H1 (cell line): ENCODE data around the gene PCBP4. TPM values are rescaled to one million over a fixed set of nuclear protein-coding genes. Genes with fewer than 3 reads are reported as not detected.

Experiments used
- CTCF ChIA-PET: fragments of 300-600 bp; sonication (Branson Sonifier 250); formaldehyde crosslinking; loops from one replicate; lab custom pipeline; 2021; ENCODE audit not compliant: partially characterized antibody; lab: Charles Lee
- POLR2A ChIA-PET: fragments of 300-600 bp; sonication (Branson Sonifier 250); formaldehyde crosslinking; loops from one replicate; lab custom pipeline; 2021; ENCODE audit warnings: inconsistent platforms; ENCODE audit not compliant: partially characterized antibody; lab: Charles Lee
- DNase-seq, 2 experiments: peaks; one replicate each; pipeline versions ENCODE4 v3.0.0 to v3.0.0-alpha.2; 2010 to 2022; ENCODE audit warnings: low spot score in 2 of 2, low read depth in 1 of 2, mixed read lengths in 1 of 2
- FAIRE-seq: peaks from 2 replicates; lab custom pipeline; 2011; peaks lifted over from hg19 to GRCh38; lab: Jason Lieb, UNC
- H2AFZ ChIP-seq: 2 replicates; pipeline ENCODE4 v1.8.1; 2012; ENCODE audit warnings: low read length, inconsistent platforms
- H2AK5ac ChIP-seq: 2 replicates; pipeline ENCODE4 v1.6.1; 2013; ENCODE audit warnings: low read depth, low read length
- H2BK120ac ChIP-seq: replicated peaks from 2 replicates; pipeline ENCODE3; 2013; ENCODE audit warnings: low read depth, low read length, inconsistent platforms
- H2BK12ac ChIP-seq: 2 replicates; pipeline ENCODE4 v1.6.1; 2013; ENCODE audit warnings: low read depth, low read length
- H2BK15ac ChIP-seq: 2 replicates; pipeline ENCODE4 v1.6.1; 2013; ENCODE audit warnings: low read length
- H2BK20ac ChIP-seq: 2 replicates; pipeline ENCODE4 v1.6.1; 2013; ENCODE audit warnings: low read length
- H2BK5ac ChIP-seq: 2 replicates; pipeline ENCODE4 v1.6.1; 2013; ENCODE audit warnings: low read depth, low read length
- H3K14ac ChIP-seq: 2 replicates; pipeline ENCODE4 v1.6.1; 2013; ENCODE audit warnings: inconsistent platforms; ENCODE audit not compliant: insufficient read length
- H3K18ac ChIP-seq: 2 replicates; pipeline ENCODE4 v1.6.1; 2013; ENCODE audit warnings: low read length; ENCODE audit errors: extremely low read depth
- H3K23ac ChIP-seq: 2 replicates; pipeline ENCODE4 v1.6.1; 2013; ENCODE audit warnings: inconsistent platforms; ENCODE audit not compliant: insufficient read length
- H3K23me2 ChIP-seq: 2 replicates; pipeline ENCODE4 v1.6.1; 2013; ENCODE audit warnings: low read depth, low read length
- H3K27ac ChIP-seq: 2 replicates; pipeline ENCODE4 v1.6.1; 2011; ENCODE audit warnings: low read depth, low read length, inconsistent platforms
- H3K27me3 ChIP-seq, 4 experiments: replicated peaks in 1 of 4; 1 replicate in 1 of 4; 2 replicates in 3 of 4; pipeline versions ENCODE4 v1.6.1 to v1.8.1; 2011 to 2013; ENCODE audit warnings: low read length in 3 of 4, mild to moderate bottlenecking in 3 of 4, inconsistent platforms in 2 of 4, mixed read lengths in 2 of 4, moderate library complexity in 1 of 4; ENCODE audit not compliant: control insufficient read depth in 3 of 4, insufficient read depth in 3 of 4; ENCODE audit errors: extremely low read depth in 1 of 4
- H3K36me3 ChIP-seq, 4 experiments: 2 replicates each; pipeline versions ENCODE4 v1.6.1 to v1.8.1; 2011 to 2013; ENCODE audit warnings: mild to moderate bottlenecking in 4 of 4, low read length in 3 of 4, moderate library complexity in 2 of 4, control low read depth in 1 of 4, inconsistent platforms in 1 of 4; ENCODE audit not compliant: insufficient read depth in 4 of 4, control insufficient read depth in 2 of 4
- H3K4ac ChIP-seq: replicated peaks from 2 replicates; pipeline ENCODE3; 2013; ENCODE audit warnings: low read length, low read depth, mixed read lengths, inconsistent platforms; ENCODE audit not compliant: insufficient read length
- H3K4me1 ChIP-seq, 4 experiments: replicated peaks in 1 of 4; 1 replicate in 1 of 4; 2 replicates in 3 of 4; pipeline versions ENCODE4 v1.6.1 to v1.8.1; 2011 to 2013; ENCODE audit warnings: low read length in 3 of 4, inconsistent platforms in 2 of 4, mixed read lengths in 1 of 4; ENCODE audit not compliant: insufficient read depth in 4 of 4, control insufficient read depth in 3 of 4
- H3K4me2 ChIP-seq, 2 experiments: 2 replicates each; pipeline versions ENCODE4 v1.6.1 to v1.8.1; 2011 to 2013; ENCODE audit warnings: low read depth in 2 of 2, low read length in 2 of 2, control low read depth in 1 of 2, inconsistent platforms in 1 of 2, mild to moderate bottlenecking in 1 of 2; ENCODE audit not compliant: insufficient read depth in 1 of 2
- H3K4me3 ChIP-seq, 4 experiments: fragments of 200-600, 300-600 bp in 1 of 4; sonication (generic), shearing (Covaris generic), sonication (Bioruptor Twin) in 1 of 4; 2 replicates each; pipeline versions ENCODE4 v1.5.1 to v1.8.1; 2011 to 2016; ENCODE audit warnings: low read length in 4 of 4, low read depth in 3 of 4, control low read depth in 2 of 4, inconsistent platforms in 2 of 4, mild to moderate bottlenecking in 2 of 4, mixed read lengths in 1 of 4, moderate library complexity in 1 of 4; ENCODE audit not compliant: insufficient read depth in 2 of 4; ENCODE audit errors: extremely low read depth in 1 of 4
- H3K56ac ChIP-seq: replicated peaks from 2 replicates; pipeline ENCODE3; 2013; ENCODE audit warnings: low read depth, mild to moderate bottlenecking, mixed read lengths, low read length, inconsistent platforms; ENCODE audit not compliant: insufficient read length
- H3K79me1 ChIP-seq: 2 replicates; pipeline ENCODE4 v1.6.1; 2013; ENCODE audit warnings: low read depth, low read length, control low read depth
- H3K79me2 ChIP-seq, 2 experiments: 2 replicates each; pipeline versions ENCODE4 v1.6.1 to v1.8.1; 2012 to 2013; ENCODE audit warnings: low read length in 2 of 2, mild to moderate bottlenecking in 2 of 2, inconsistent platforms in 1 of 2; ENCODE audit not compliant: insufficient read depth in 2 of 2, control insufficient read depth in 1 of 2
- H3K9ac ChIP-seq, 4 experiments: replicated peaks in 1 of 4; 1 replicate in 1 of 4; 2 replicates in 3 of 4; pipeline versions ENCODE4 v1.6.1 to v1.8.1; 2011 to 2013; ENCODE audit warnings: low read depth in 3 of 4, low read length in 3 of 4, control low read depth in 2 of 4, mild to moderate bottlenecking in 2 of 4, moderate library complexity in 2 of 4, inconsistent platforms in 1 of 4; ENCODE audit errors: extremely low read depth in 1 of 4
- H3K9me3 ChIP-seq, 2 experiments: 2 replicates each; pipeline versions ENCODE4 v1.6.1 to v1.8.1; 2012 to 2013; ENCODE audit warnings: mild to moderate bottlenecking in 2 of 2, moderate library complexity in 2 of 2, control low read depth in 1 of 2, inconsistent platforms in 1 of 2, low read depth in 1 of 2, low read length in 1 of 2, mixed read lengths in 1 of 2; ENCODE audit not compliant: insufficient read depth in 2 of 2
- H4K20me1 ChIP-seq, 2 experiments: replicated peaks in 1 of 2; 2 replicates each; pipeline versions ENCODE3 to v1.8.1; 2011 to 2013; ENCODE audit warnings: inconsistent platforms in 2 of 2, low read length in 2 of 2, mild to moderate bottlenecking in 1 of 2; ENCODE audit not compliant: insufficient read depth in 2 of 2, control insufficient read depth in 1 of 2
- H4K5ac ChIP-seq: 2 replicates; pipeline ENCODE4 v1.6.1; 2013; ENCODE audit warnings: low read length, low read depth, mixed read lengths, inconsistent platforms; ENCODE audit not compliant: insufficient read length
- H4K8ac ChIP-seq: 2 replicates; pipeline ENCODE4 v1.8.0; 2013; ENCODE audit warnings: mild to moderate bottlenecking, moderate library complexity, low read length, inconsistent platforms; ENCODE audit not compliant: insufficient read depth; ENCODE audit errors: extremely low read depth
- H4K91ac ChIP-seq: replicated peaks from 2 replicates; pipeline ENCODE3; 2013; ENCODE audit warnings: low read length, mixed read lengths, inconsistent platforms; ENCODE audit not compliant: insufficient read length
- EGR1 ChIP-seq: IDR thresholded peaks from 2 replicates; pipeline ENCODE4 v1.6.1; 2011; ENCODE audit warnings: low read depth, low read length, borderline replicate concordance
- HDAC6 ChIP-seq: IDR thresholded peaks from one replicate; pipeline ENCODE4 v1.7.1; 2012; ENCODE audit warnings: low read depth, mild to moderate bottlenecking, inconsistent platforms, low read length, moderate library complexity
- SP4 ChIP-seq: IDR thresholded peaks from 2 replicates; pipeline ENCODE4 v1.6.1; 2012; ENCODE audit warnings: low read length, inconsistent platforms
- TAF7 ChIP-seq: optimal IDR thresholded peaks from 2 replicates; pipeline ENCODE3; 2011; ENCODE audit warnings: low read depth, mild to moderate bottlenecking, inconsistent platforms, low read length, moderate library complexity, borderline replicate concordance
- WGBS, 2 experiments: shearing (Covaris generic) in 1 of 2; methylation state at CpG; one replicate each; pipeline versions ENCODE4 v1.1.6 to v1.1.7; 2013 to 2015; ENCODE audit warnings: low lambda C conversion rate in 2 of 2, mixed read lengths in 2 of 2, inconsistent platforms in 1 of 2, low coverage in 1 of 2, missing lambda C conversion rate in 1 of 2; ENCODE audit not compliant: insufficient replicate concordance in 2 of 2, insufficient coverage in 1 of 2, insufficient read length in 1 of 2; ENCODE audit errors: extremely low coverage in 1 of 2, missing lambda C conversion rate in 1 of 2; 5-methylcytosine and 5-hydroxymethylcytosine counted together
- polyA plus RNA-seq, 7 experiments: library from polyadenylated mRNA; depleted of rRNA in 3 of 7; stranded (reverse) in 5 of 7; unstranded in 2 of 7; fragments of >200 nt in 5 of 7; fragments of 200-250 nt in 2 of 7; gene quantifications; 1 replicate in 5 of 7; 2 replicates in 1 of 7; 4 replicates in 1 of 7; pipeline versions ENCODE4 v1.2.1 to v1.2.3, GENCODE V29; 2011 to 2013; ENCODE audit warnings: missing spikeins in 2 of 7, mixed read lengths in 2 of 7
- total RNA-seq: library from RNA; stranded (reverse); fragmentation: NEBNext Ultra II Directional; extraction: Animal tissue kit (Norgen Biotek cat#: 25700); gene quantifications from 2 replicates; pipeline ENCODE4 v1.2.1, GENCODE V29; 2021
- TF ChIP-seq, protein P1 (sequence below), 3 experiments: IDR thresholded peaks; 1 replicate in 2 of 3; 2 replicates in 1 of 3; pipeline versions ENCODE4 v1.5.1 to v1.6.1; 2011; ENCODE audit warnings: low read length in 3 of 3, mild to moderate bottlenecking in 3 of 3, inconsistent platforms in 2 of 3, low read depth in 1 of 3, moderate library complexity in 1 of 3; ENCODE audit not compliant: insufficient read depth in 1 of 3; ENCODE audit errors: control extremely low read depth in 1 of 3

PCBP4 gene
- total and polyA plus RNA-seq, 2 of the 8 experiments (the other 6 are each of a cell fraction or from before 2014, with no cell fraction given): 16.4 to 34.1 TPM

- Histone ChIP-seq H2BK120ac (no peak overlapping the region), H3K9me3 (no peaks in the 10 kb centered on the region), H2BK5ac (no peak overlapping the region), H3K36me3 (no peaks in the 10 kb centered on the region), H4K20me1 (peaks cover 3 to 15% of the 10 kb centered on the region in 2 experiments), H2BK15ac (no peak overlapping the region), H3K4me1 (peaks cover 2 to 13% (median 6%) of the 10 kb centered on the region in 4 experiments), H3K56ac (no peak overlapping the region), H3K4ac (no peak overlapping the region), H4K91ac (no peak overlapping the region), H4K8ac (no peak overlapping the region; the same call in 1 of the 2 replicates), H3K23me2 (peaks cover 9% of the 10 kb centered on the region; the same call in 1 of the 2 replicates), H3K4me2 (no peak overlapping the region), H2AK5ac (no peak overlapping the region), H2BK20ac (no peak overlapping the region), H2BK12ac (no peak overlapping the region), H3K27ac (no peak overlapping the region), H3K27me3 (peaks cover 0 to 10% (median 4%) of the 10 kb centered on the region in 4 experiments; a peak in 4 of 7 replicates), H2AFZ (no peak overlapping the region), H3K9ac (no peak overlapping the region), H3K79me2 (peaks cover 0 to 26% of the 10 kb centered on the region in 2 experiments; a peak in 3 of 4 replicates), H3K18ac (no peak overlapping the region), H3K4me3 (no peak overlapping the region), H3K23ac (no peak overlapping the region), H3K79me1 (peaks cover 9% of the 10 kb centered on the region), H4K5ac (no peak overlapping the region), H3K14ac (no peak overlapping the region)
- POLR2A ChIA-PET: interaction anchor here (0.6 to 15.7 kb wide), 8 partner anchors 11 to 601 kb away, joined by 3 to 148 read pairs (median 10); partner anchors contain the start of genes ABHD14A, ABHD14B, GPR62 and PCBP4
- no peak for TF ChIP-seq EGR1
- no peak for TF ChIP-seq TAF7
- TF ChIP-seq HDAC6: no peak
- no peak for TF ChIP-seq SP4
- TF ChIP-seq, protein P1, sequence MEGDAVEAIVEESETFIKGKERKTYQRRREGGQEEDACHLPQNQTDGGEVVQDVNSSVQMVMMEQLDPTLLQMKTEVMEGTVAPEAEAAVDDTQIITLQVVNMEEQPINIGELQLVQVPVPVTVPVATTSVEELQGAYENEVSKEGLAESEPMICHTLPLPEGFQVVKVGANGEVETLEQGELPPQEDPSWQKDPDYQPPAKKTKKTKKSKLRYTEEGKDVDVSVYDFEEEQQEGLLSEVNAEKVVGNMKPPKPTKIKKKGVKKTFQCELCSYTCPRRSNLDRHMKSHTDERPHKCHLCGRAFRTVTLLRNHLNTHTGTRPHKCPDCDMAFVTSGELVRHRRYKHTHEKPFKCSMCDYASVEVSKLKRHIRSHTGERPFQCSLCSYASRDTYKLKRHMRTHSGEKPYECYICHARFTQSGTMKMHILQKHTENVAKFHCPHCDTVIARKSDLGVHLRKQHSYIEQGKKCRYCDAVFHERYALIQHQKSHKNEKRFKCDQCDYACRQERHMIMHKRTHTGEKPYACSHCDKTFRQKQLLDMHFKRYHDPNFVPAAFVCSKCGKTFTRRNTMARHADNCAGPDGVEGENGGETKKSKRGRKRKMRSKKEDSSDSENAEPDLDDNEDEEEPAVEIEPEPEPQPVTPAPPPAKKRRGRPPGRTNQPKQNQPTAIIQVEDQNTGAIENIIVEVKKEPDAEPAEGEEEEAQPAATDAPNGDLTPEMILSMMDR (IDR thresholded peaks at IDR 0.05; ENCODE audit: control extremely low read depth in 1 of 3, insufficient read depth in 1 of 3, low read depth in 1 of 3, low read length in 3 of 3): no peak
- DNase-seq (no peak), FAIRE-seq (no peak)
- 89% methylated on average over 12 of the region's 21 CpGs; no CpG with 5 or more reads in 1 of the 2 experiments for WGBS, 2 experiments
- CTCF ChIA-PET: interaction anchor here (1.0 to 5.1 kb wide), 12 partner anchors 9 to 239 kb away, joined by 3 to 44 read pairs (median 8); partner anchors contain the start of genes ABHD14A, ABHD14B, ACY1 and GPR62
Observed at GRCh38 chr3:51943451-51944391, 23.5 kb downstream of the PCBP4 start.
